ENCODE measurements around the gene ABCC4. TPM values are rescaled to one million over a fixed set of nuclear protein-coding genes. Genes with fewer than 3 reads are reported as not detected.

The ABCC4 gene
- total and polyA plus RNA-seq, 2 experiments from 2014 or later: 4.3 to 12.2 TPM

- DNase-seq (ENCODE audit: low spot score) (no peak), ATAC-seq (no peak)
- H3K4me1 ChIP-seq (ENCODE audit: insufficient read depth): no peaks in the 10 kb centered on the region
These were observed 39.3 kb downstream of the ABCC4 start for GRCh38 chr13:95261956-95262355.

More at GRCh38 chr13:95261956-95262355, 39.3 kb downstream of the ABCC4 start:
- Histone ChIP-seq H3K27ac (ENCODE audit: low read depth) (no peak overlapping the region), H3K9me2 (ENCODE audit: insufficient read depth) (no peaks in the 10 kb centered on the region), H3K4me2 (no peak overlapping the region), H3K27me3 (ENCODE audit: insufficient read depth) (no peaks in the 10 kb centered on the region), H2AFZ (no peak overlapping the region), H3K36me3 (ENCODE audit: insufficient read depth) (no peaks in the 10 kb centered on the region), H4K20me1 (replicated peaks; ENCODE audit: insufficient read depth) (no peaks in the 10 kb centered on the region), H3F3A (replicated peaks; ENCODE audit: low read depth) (no peaks in the 10 kb centered on the region), H3K4me3 (no peak overlapping the region), H3K79me2 (replicated peaks; ENCODE audit: insufficient read depth) (no peaks in the 10 kb centered on the region)
- peaks cover 5% of the 10 kb centered on the region; the same call in 2 of the 3 replicates for H3K9me3 Mint-ChIP-seq
- TF ChIP-seq CREB1 (CRISPR knock-in tag; IDR thresholded peaks at IDR 0.05; ENCODE audit: low read depth) (no peak), REST (IDR thresholded peaks at IDR 0.05; ENCODE audit: unreplicated experiment) (no peak), STAT1 (IDR thresholded peaks at IDR 0.05; ENCODE audit: unreplicated experiment) (no peak), EZH2 (IDR thresholded peaks at IDR 0.05; ENCODE audit: low read depth, unreplicated experiment) (no peak), ZNF114 (CRISPR knock-in tag; IDR thresholded peaks at IDR 0.05) (no peak), NANOG (IDR thresholded peaks at IDR 0.05; ENCODE audit: borderline replicate concordance) (no peak), EZH2phosphoT487 (IDR thresholded peaks at IDR 0.05; ENCODE audit: unreplicated experiment) (no peak), JUNB (IDR thresholded peaks at IDR 0.05; ENCODE audit: unreplicated experiment) (no peak), ETS1 (IDR thresholded peaks at IDR 0.05) (no peak), CTCF (conservative IDR thresholded peaks at IDR 0.05; ENCODE audit: low read depth in 2 of 2) (no peak), ZNF462 (CRISPR knock-in tag; IDR thresholded peaks at IDR 0.05) (no peak), POLR2AphosphoS5 (IDR thresholded peaks at IDR 0.05; ENCODE audit: low read depth) (no peak)
- H3K27me3 Mint-ChIP-seq (ENCODE audit: insufficient read depth, low read depth, poor library complexity): peaks cover 2% of the 10 kb centered on the region
- no peaks in the 10 kb centered on the region for H3K4me1 Mint-ChIP-seq
- no peak overlapping the region for H3K27ac Mint-ChIP-seq
- H3K4me3 Mint-ChIP-seq: no peak overlapping the region
- peaks cover 13% of the 10 kb centered on the region; the same call in 2 of the 3 replicates for H3K36me3 Mint-ChIP-seq (ENCODE audit: low read depth)
